Measurements from ENCODE around the gene EPS15.

DNA sequence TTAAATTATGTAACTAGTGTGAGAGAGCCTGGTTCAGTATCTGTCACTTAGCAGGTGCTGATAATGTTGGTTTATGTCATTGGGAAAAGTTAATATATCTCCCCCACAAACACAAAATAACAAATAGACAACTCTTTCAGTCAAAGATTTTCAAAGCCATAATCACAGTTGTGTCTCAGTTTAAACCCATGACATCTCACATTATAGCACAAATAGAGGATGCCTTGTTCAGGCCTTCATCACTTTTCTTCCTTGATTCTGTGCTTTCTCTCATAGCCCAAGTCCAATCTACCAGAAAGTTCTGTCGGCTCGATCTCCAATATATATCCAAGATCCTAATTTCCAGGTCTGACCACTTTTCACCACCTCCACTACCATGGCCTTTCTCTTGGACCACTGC, 6.2 kb upstream of the EPS15 start:
- TF ChIP-seq POLR2A (IDR thresholded peaks at IDR 0.05; ENCODE audit: low read length), result no peak
- TF ChIP-seq GATA1 (IDR thresholded peaks at IDR 0.05; ENCODE audit: low read depth, low read length), result no peak
